CD4-positive, alpha-beta T cell (primary cell): ENCODE results near the gene MTG1. TPM values are rescaled to one million over a fixed set of nuclear protein-coding genes. Genes with fewer than 3 reads are reported as not detected.

Source experiments
- ATAC-seq: fragments of 200-7000 bp; cut with Tn5 transposase; one replicate; pipeline ENCODE4 v1.10.0; 2022; ENCODE audit warnings: mild to moderate bottlenecking; ENCODE audit not compliant: poor library complexity
- CTCF ChIA-PET: fragments of 350-600 bp; sonication (Branson Sonifier 250); formaldehyde crosslinking; loops from one replicate; lab custom pipeline; 2021; ENCODE audit warnings: antibody characterized with exemption, inconsistent platforms; lab: Charles Lee
- POLR2A ChIA-PET: fragments of 350-600 bp; sonication (Branson Sonifier 250); formaldehyde crosslinking; loops from one replicate; lab custom pipeline; 2021; ENCODE audit warnings: antibody characterized with exemption, inconsistent platforms; lab: Charles Lee
- DNase-seq, 14 experiments: peaks; one replicate each; pipeline ENCODE4 v3.0.0-alpha.2; 2013 to 2020; ENCODE audit warnings: mixed read lengths in 2 of 14
- H3K27ac ChIP-seq, 2 donors: one replicate each; pipeline versions ENCODE4 v1.5.1 to v1.7.0; 2013; ENCODE audit warnings: low read length in 2 of 2, low read depth in 1 of 2, mild to moderate bottlenecking in 1 of 2
- H3K27me3 ChIP-seq, 2 experiments: 1 replicate in 1 of 2; 2 replicates in 1 of 2; pipeline versions ENCODE4 v1.6.1 to v1.7.0; 2013; ENCODE audit warnings: low read length in 2 of 2, control low read depth in 1 of 2, mild to moderate bottlenecking in 1 of 2, moderate library complexity in 1 of 2; ENCODE audit not compliant: insufficient read depth in 2 of 2, control insufficient read depth in 1 of 2
- H3K36me3 ChIP-seq: one replicate; pipeline ENCODE4 v1.6.1; 2013; ENCODE audit warnings: low read length, control low read depth; ENCODE audit not compliant: insufficient read depth
- H3K4me1 ChIP-seq: one replicate; pipeline ENCODE4 v1.6.1; 2013; ENCODE audit warnings: low read length, control low read depth; ENCODE audit not compliant: insufficient read depth
- H3K4me3 ChIP-seq: one replicate; pipeline ENCODE4 v1.5.1; 2013; ENCODE audit warnings: mild to moderate bottlenecking, low read length, moderate library complexity
- H3K9me3 ChIP-seq, 2 experiments: 1 replicate in 1 of 2; 2 replicates in 1 of 2; pipeline versions ENCODE4 v1.6.1 to v1.7.0; 2013; ENCODE audit warnings: low read length in 2 of 2, mild to moderate bottlenecking in 2 of 2, control low read depth in 1 of 2, moderate library complexity in 1 of 2; ENCODE audit not compliant: control insufficient read depth in 1 of 2, insufficient read depth in 1 of 2
- H3K27ac Mint-ChIP-seq: one replicate; pipeline ENCODE4 v1.8.0; 2020; ENCODE audit warnings: mixed read lengths
- H3K27me3 Mint-ChIP-seq: one replicate; pipeline ENCODE4 v1.8.0; 2021; ENCODE audit warnings: mixed read lengths
- H3K36me3 Mint-ChIP-seq: one replicate; pipeline ENCODE4 v1.8.0; 2021; ENCODE audit warnings: low read depth, mixed read lengths
- H3K4me1 Mint-ChIP-seq: one replicate; pipeline ENCODE4 v1.8.0; 2021; ENCODE audit warnings: low read depth, mixed read lengths
- H3K4me3 Mint-ChIP-seq: one replicate; pipeline ENCODE4 v1.8.0; 2020; ENCODE audit warnings: mild to moderate bottlenecking, mixed read lengths
- H3K9me3 Mint-ChIP-seq: one replicate; pipeline ENCODE4 v1.8.0; 2020; ENCODE audit warnings: mixed read lengths
- CTCF ChIP-seq: fragments of 200-600 bp; IDR thresholded peaks from one replicate; pipeline ENCODE4 v1.8.0; 2022; ENCODE audit warnings: antibody characterized with exemption, mild to moderate bottlenecking
- intact Hi-C, 2 experiments: fragments of 100-400 bp; cut with DNase I in 1 of 2; cut with micrococcal nuclease in 1 of 2; formaldehyde crosslinking; loops; one replicate each; pipeline versions ENCODE4 v1.15.1 to v1.9.0; 2023 to 2025; cut with DNase I, micrococcal nuclease
- total RNA-seq, 174 experiments: library from RNA in 2 of 174; stranded (reverse) in 2 of 174; gene quantifications; one replicate each; pipeline ENCODE4 v1.2.3 and lab custom pipeline; 2021 to 2026

The MTG1 gene
- total RNA-seq, 2 experiments from 2014 or later = 28.5 to 34.9 TPM

GRCh38 chr10:133401981-133402725, 8.2 kb downstream of the MTG1 start:
- peaks cover 25% of the 10 kb centered on the region for H3K4me1 Mint-ChIP-seq
- Histone ChIP-seq H3K4me3 (no peak overlapping the region), H3K36me3 (peaks cover 68% of the 10 kb centered on the region), H3K27me3 (no peaks in the 10 kb centered on the region), H3K4me1 (peaks cover 15% of the 10 kb centered on the region), H3K27ac (no peak overlapping the region), H3K9me3 (no peaks in the 10 kb centered on the region)
- H3K9me3 Mint-ChIP-seq = no peaks in the 10 kb centered on the region
- no peak overlapping the region for H3K4me3 Mint-ChIP-seq
- no peak for ATAC-seq
- H3K27me3 Mint-ChIP-seq = no peaks in the 10 kb centered on the region
- DNase-seq = no peak
- ChIA-PET CTCF (no interaction called here), POLR2A (no interaction called here)
- H3K27ac Mint-ChIP-seq = no peak overlapping the region
- intact Hi-C loops = no loop called here
- peaks cover 88% of the 10 kb centered on the region for H3K36me3 Mint-ChIP-seq
- TF ChIP-seq CTCF = no peak

- peaks cover 88% of the 10 kb centered on the region for H3K36me3 Mint-ChIP-seq
Observed at GRCh38 chr10:133403359-133403758, 9.4 kb downstream of the MTG1 start.

GRCh38 chr10:133403784-133404183, 9.8 kb downstream of the MTG1 start:
- Histone ChIP-seq H3K9me3 (no peaks in the 10 kb centered on the region), H3K4me1 (peaks cover 12% of the 10 kb centered on the region), H3K27ac (no peak overlapping the region), H3K36me3 (peaks cover 56% of the 10 kb centered on the region), H3K4me3 (no peak overlapping the region), H3K27me3 (no peaks in the 10 kb centered on the region)
- no peak for TF ChIP-seq CTCF
- H3K9me3 Mint-ChIP-seq = no peaks in the 10 kb centered on the region
- no peak for ATAC-seq
- H3K27ac Mint-ChIP-seq = no peak overlapping the region
- no peaks in the 10 kb centered on the region for H3K27me3 Mint-ChIP-seq
- no peak overlapping the region for H3K4me3 Mint-ChIP-seq
- H3K36me3 Mint-ChIP-seq = peaks cover 88% of the 10 kb centered on the region
- ChIA-PET POLR2A (no interaction called here), CTCF (no interaction called here)
- peaks cover 38% of the 10 kb centered on the region for H3K4me1 Mint-ChIP-seq
- no peak for DNase-seq
- intact Hi-C loops = no loop called here

More at GRCh38 chr10:133403359-133403758, 9.4 kb downstream of the MTG1 start:
- Mint-ChIP-seq H3K27ac (no peak overlapping the region), H3K27me3 (no peaks in the 10 kb centered on the region), H3K9me3 (no peaks in the 10 kb centered on the region), H3K4me3 (no peak overlapping the region), H3K4me1 (peaks cover 33% of the 10 kb centered on the region)
- H3K27ac ChIP-seq = no peak overlapping the region
- POLR2A ChIA-PET = no interaction called here
- intact Hi-C loops = no loop called here
- no peaks in the 10 kb centered on the region for H3K27me3 ChIP-seq
- CTCF ChIA-PET = no interaction called here
- no peaks in the 10 kb centered on the region for H3K9me3 ChIP-seq
- peaks cover 15% of the 10 kb centered on the region for H3K4me1 ChIP-seq
- TF ChIP-seq CTCF = no peak
- peaks cover 60% of the 10 kb centered on the region for H3K36me3 ChIP-seq
- DNase-seq (no peak), ATAC-seq (no peak)
- H3K4me3 ChIP-seq = no peak overlapping the region
